GM19395 (cell line): ENCODE results near the gene CATSPERZ.
A peak's percentile ranks its signal among the peaks of the same experiment; 100 is the strongest.
"Not testable (repeated sequence)": the region's sequence is repeated elsewhere in the genome, so short reads cannot be mapped to it uniquely, and the experiment has no call there.

Experiments used
- ATAC-seq: cut with Tn5 transposase; IDR thresholded peaks from one replicate; pipeline ENCODE4 v1.9.1; 2021; ENCODE audit warnings: mild to moderate bottlenecking, moderate library complexity; ENCODE audit not compliant: unreplicated experiment

The CATSPERZ gene

GRCh38 chr11:64316672-64317324 is 16.6 kb downstream of the CATSPERZ start:
- peak; percentile 1 for ATAC-seq

- ATAC-seq, result peak; percentile 77
Observed at GRCh38 chr11:64317325-64317960, 17.3 kb downstream of the CATSPERZ start, which contains the start of gene TRMT112. Gene TRMT112 (minus strand): TSS chr11:64317559. CDS start chr11:64317526, 33 bp downstream.

- peak; percentile 66 for ATAC-seq
Observed at GRCh38 chr11:64317961-64318765, 18.0 kb downstream of the CATSPERZ start, which contains the start of gene PRDX5. Gene PRDX5 (plus strand): TSS chr11:64318121. CDS start chr11:64318216, 95 bp downstream.

GRCh38 chr11:64318766-64319761 is 18.9 kb downstream of the CATSPERZ start:
- ATAC-seq, result no peak

GRCh38 chr11:64320556-64320955 is 20.4 kb downstream of the CATSPERZ start:
- ATAC-seq, result no peak

GRCh38 chr11:64321026-64321425 is 20.9 kb downstream of the CATSPERZ start:
- no peak for ATAC-seq

GRCh38 chr11:64321533-64321932 is 21.4 kb downstream of the CATSPERZ start:
- no peak for ATAC-seq

GRCh38 chr11:64322925-64323260 is 22.7 kb downstream of the CATSPERZ start:
- ATAC-seq, result no peak

GRCh38 chr11:64323373-64323772 is 23.2 kb downstream of the CATSPERZ start:
- no peak for ATAC-seq

- ATAC-seq, result not testable (repeated sequence)
Observed at GRCh38 chr11:64323984-64324383, 23.8 kb downstream of the CATSPERZ start.

- no peak for ATAC-seq
Observed at GRCh38 chr11:64324692-64325469, 24.7 kb downstream of the CATSPERZ start.

GRCh38 chr11:64327375-64327774 is 27.2 kb downstream of the CATSPERZ start:
- ATAC-seq, result no peak

- no peak for ATAC-seq
Observed at GRCh38 chr11:64327993-64328392, 27.8 kb downstream of the CATSPERZ start.

- no peak for ATAC-seq
Observed at GRCh38 chr11:64330888-64331287, 30.7 kb downstream of the CATSPERZ start.

GRCh38 chr11:64331569-64332371 is 31.6 kb downstream of the CATSPERZ start:
- ATAC-seq, result peak; percentile 51

- no peak for ATAC-seq
Observed at GRCh38 chr11:64333556-64333955, 33.4 kb downstream of the CATSPERZ start.

GRCh38 chr11:64334764-64335735 is 34.9 kb downstream of the CATSPERZ start:
- peak; percentile 77 for ATAC-seq
